Mononuclear cell (primary cell): ENCODE measurements around the gene NAP1L1. TPM values are rescaled to one million over a fixed set of nuclear protein-coding genes. Genes with fewer than 3 reads are reported as not detected.

Experiments used
- H3K27me3 ChIP-seq: 2 replicates; pipeline ENCODE4 v1.6.0; 2011; ENCODE audit warnings: low read length, control low read depth; ENCODE audit not compliant: insufficient read depth
- H3K4me1 ChIP-seq: 2 replicates; pipeline ENCODE4 v1.5.1; 2011; ENCODE audit warnings: mild to moderate bottlenecking, low read length, control low read depth; ENCODE audit not compliant: insufficient read depth
- H3K4me3 ChIP-seq: 2 replicates; pipeline ENCODE4 v1.5.1; 2011; ENCODE audit warnings: mild to moderate bottlenecking, low read length, moderate library complexity
- H3K9me3 ChIP-seq: 2 replicates; pipeline ENCODE4 v1.5.1; 2011; ENCODE audit warnings: low read depth, mild to moderate bottlenecking, control low read depth, low read length
- total RNA-seq: library from RNA; depleted of rRNA; stranded (reverse); fragments of >200 nt; gene quantifications from one replicate; pipeline ENCODE4 v1.2.3, GENCODE V29; 2012

Gene NAP1L1
- total RNA-seq, 1 donor = 401 TPM

DNA sequence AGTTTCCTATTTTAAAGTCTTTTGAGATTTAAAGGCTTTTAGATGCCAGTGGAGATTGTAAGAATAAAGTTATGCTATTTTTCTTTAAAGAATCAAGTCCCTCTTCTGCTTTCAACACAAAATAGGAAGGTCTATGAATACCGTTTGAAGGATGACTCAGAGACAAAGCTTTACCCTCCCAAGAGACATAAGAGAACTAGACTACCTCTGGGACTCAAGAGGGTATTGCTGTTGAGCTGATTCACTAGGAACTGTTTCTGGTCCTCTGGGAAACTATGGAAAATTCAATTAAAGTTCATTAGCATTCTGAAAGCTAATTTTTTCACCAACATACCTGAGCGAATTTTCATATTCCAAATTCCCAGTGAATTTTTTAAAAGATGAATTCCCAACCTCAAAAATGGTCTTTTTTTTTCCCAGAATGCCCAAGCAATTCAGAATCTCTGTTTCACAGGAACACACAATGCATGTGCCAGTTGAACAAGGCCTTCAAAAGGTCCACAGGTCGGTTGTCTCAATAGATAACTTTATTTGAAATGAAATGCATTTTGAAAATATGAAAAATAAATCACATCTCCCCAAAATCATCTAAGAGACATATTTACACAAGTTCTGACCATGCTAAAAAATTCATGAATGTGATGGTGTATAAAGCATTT lies 59.4 kb downstream of the NAP1L1 start:
- Histone ChIP-seq H3K4me1 (peaks cover 21% of the 10 kb centered on the region), H3K27me3 (peaks cover 32% of the 10 kb centered on the region), H3K4me3 (no peak overlapping the region), H3K9me3 (no peaks in the 10 kb centered on the region)

DNA sequence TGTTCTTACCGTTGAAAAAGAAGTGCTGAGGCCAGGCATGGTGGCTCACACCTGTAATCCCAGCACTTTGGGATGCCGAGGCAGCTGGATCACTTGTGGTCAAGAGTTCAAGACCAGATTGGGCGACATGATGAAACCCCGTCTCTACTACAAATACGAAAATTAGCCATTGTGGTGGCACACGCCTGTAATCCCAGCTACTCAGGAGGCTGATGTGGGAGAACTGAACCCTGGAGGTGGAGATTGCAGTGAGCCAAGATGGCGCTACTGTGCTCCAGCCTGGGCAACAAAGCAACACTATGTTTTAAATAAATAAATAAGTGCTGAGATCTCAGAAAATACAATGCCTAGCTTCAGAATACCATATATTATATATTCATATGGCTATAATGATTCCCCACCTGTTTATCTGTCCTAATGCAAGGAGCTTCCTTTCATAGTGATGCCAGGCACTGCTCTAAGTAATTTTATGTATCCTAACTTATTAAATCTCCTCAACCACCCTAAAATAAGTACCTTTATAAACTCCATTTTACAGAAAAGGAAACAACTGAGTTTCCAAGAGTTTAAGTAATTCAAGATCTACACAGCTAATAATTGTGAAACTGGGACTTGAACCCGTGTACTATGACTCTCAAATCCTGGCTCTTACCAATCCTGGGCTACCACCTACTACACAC lies 60.2 kb downstream of the NAP1L1 start:
- Histone ChIP-seq H3K4me3 (no peak overlapping the region), H3K9me3 (no peaks in the 10 kb centered on the region), H3K4me1 (peaks cover 23% of the 10 kb centered on the region), H3K27me3 (peaks cover 24% of the 10 kb centered on the region)

DNA sequence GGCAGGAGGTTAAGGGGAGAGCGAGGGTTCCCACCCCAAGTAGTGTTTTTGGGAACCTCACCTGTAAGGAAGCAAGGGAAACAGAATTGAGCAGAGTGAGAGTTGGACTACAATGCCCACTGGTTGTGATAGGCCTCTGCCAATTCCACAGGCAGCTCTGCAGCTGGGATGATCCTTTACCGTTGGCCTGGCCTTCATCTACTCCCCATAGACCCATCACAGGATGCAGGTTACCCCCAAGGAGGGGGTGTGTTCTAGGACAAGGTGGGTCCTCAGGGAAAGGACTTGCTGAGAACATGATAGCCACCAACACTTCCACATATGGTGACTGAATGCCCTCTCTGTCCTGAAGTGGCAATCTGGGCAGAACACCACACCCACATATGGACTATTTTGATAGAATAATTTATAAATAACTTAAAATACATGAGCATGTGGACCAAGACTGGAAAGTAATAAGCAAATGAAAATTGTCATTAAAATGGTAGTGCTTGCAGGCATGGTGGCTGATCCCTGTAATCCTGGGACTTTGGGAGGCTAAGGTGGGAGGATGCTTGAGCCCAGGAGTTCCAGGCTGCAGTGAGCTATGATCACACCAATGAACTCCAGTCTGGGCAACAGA lies 61.3 kb downstream of the NAP1L1 start:
- peaks cover 13% of the 10 kb centered on the region for H3K27me3 ChIP-seq
- H3K4me3 ChIP-seq = no peak overlapping the region
- peaks cover 24% of the 10 kb centered on the region for H3K4me1 ChIP-seq
- no peaks in the 10 kb centered on the region for H3K9me3 ChIP-seq

DNA sequence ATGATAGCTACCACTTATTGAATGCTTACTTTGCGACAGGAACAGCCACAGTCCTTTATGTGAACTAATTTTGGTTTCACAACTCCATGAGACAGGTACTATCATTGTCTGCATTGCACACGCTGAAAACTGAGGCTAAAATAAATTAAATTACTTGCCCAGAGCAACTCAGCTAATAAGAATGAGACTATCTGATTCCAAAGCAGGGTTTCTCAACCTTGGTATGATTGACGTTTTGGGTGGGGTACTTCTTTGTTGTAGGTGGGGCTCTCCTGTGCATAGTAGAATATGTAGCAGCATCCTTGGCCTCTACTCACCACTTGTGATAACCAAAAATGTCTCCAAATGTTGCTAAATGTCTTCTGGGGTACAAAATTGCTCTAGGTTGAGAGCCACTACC lies 62.0 kb downstream of the NAP1L1 start:
- H3K4me3 ChIP-seq = no peak overlapping the region
- H3K9me3 ChIP-seq = no peaks in the 10 kb centered on the region
- peaks cover 24% of the 10 kb centered on the region for H3K4me1 ChIP-seq
- peaks cover 7% of the 10 kb centered on the region for H3K27me3 ChIP-seq

DNA sequence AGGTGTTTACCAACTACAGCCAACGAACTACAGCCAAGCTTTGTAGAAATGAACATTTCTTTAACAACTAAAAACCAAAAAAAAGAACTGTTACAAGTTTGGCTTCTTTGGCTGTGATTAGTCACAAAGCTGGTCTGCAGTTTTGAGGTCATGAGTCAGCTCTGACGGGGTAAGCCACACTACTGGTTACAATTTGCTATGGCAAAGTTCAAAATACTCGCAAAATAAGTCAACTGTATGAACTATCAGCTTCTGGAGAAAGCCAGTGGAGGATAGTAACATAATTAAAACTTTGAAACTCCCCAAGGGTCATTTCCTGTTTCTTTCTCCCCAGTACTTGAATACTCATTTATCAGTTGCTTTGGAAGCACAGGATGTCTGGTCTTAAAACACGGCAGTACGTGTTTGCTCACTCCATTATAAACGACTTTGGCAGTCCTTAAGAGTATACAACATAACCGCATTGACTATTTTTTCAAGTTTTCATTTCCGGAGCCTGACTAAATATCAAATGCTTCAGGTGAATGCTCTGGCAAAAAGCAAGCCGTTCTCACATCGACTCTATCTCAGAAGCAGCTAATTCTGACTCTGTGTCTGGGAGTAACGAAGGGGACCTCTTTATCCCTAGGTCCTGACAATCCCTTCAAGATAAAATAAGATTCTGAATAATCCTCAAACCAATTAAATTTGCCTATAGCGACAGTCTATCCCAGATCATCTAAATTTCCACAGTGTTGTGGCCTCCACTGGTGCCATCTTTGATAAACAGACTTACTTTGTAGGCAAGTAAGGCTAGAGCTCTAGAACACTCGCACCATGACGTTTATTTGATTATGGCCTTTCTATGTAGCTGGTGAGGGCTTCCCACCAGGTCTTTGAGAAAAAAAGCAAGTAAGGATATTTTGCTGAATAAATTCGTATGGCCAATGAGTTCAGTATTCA lies 63.5 kb downstream of the NAP1L1 start:
- no peaks in the 10 kb centered on the region for H3K27me3 ChIP-seq
- H3K9me3 ChIP-seq = no peaks in the 10 kb centered on the region
- no peak overlapping the region for H3K4me3 ChIP-seq
- peaks cover 24% of the 10 kb centered on the region for H3K4me1 ChIP-seq

DNA sequence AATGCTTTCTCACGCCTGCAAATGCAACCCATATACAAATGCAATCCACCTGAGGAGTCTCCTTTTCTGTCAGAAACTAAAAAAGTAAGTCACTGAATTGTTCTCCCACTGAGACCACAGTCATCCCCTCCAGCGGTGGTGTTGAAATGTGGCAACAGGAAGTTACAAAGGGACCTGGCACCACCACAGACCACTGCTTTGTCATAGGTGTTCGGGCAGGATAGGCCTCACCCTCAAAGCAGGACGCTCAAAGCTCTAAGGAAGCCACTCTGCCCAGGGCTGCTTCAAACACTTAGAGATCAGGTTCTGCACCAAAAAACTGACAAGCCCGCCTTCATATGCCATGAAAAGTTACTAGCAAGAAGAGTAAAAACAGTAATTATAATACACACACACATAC lies 64.2 kb downstream of the NAP1L1 start:
- Histone ChIP-seq H3K27me3 (no peaks in the 10 kb centered on the region), H3K4me3 (no peak overlapping the region), H3K9me3 (no peaks in the 10 kb centered on the region), H3K4me1 (peaks cover 24% of the 10 kb centered on the region)

DNA sequence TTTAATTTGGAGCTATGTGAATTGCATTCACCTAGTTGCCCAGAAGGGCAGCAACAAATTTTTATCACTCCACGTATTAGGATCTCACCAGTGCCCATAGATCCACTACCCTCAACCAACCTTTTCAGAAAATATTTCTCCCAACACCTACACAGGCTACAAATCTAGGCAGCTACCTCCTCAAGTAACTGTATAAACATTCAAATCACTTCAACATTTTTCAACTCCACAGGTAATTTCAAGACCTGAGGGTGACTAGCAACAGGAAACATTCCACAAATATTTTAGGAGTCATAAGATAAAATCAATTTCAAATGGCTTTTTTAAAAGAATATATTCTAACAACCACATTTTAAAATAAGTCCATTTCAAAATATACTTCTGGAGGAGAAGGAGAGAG lies 65.8 kb downstream of the NAP1L1 start:
- Histone ChIP-seq H3K4me1 (peaks cover 24% of the 10 kb centered on the region), H3K27me3 (no peaks in the 10 kb centered on the region), H3K4me3 (no peak overlapping the region), H3K9me3 (no peaks in the 10 kb centered on the region)

DNA sequence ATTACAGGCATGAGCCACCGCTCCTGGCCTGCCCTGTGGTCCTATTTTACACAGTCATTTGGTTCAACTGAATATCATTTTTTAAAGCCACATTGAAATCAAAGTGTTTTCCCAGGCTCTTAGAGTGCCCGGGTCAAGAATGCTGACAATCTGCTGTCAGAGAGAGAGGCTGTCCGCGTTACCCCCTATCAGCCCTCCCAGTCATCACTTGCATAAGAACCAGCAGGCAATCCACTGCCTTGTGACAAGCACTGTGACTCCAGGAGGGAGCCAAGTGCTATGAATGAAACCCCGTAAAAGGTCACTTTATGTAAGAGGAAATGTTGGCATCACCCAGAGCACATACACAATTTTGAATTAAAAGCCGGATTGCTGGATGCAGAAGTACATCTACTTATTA lies 66.4 kb downstream of the NAP1L1 start:
- no peak overlapping the region for H3K4me3 ChIP-seq
- no peaks in the 10 kb centered on the region for H3K9me3 ChIP-seq
- no peaks in the 10 kb centered on the region for H3K27me3 ChIP-seq
- peaks cover 24% of the 10 kb centered on the region for H3K4me1 ChIP-seq

DNA sequence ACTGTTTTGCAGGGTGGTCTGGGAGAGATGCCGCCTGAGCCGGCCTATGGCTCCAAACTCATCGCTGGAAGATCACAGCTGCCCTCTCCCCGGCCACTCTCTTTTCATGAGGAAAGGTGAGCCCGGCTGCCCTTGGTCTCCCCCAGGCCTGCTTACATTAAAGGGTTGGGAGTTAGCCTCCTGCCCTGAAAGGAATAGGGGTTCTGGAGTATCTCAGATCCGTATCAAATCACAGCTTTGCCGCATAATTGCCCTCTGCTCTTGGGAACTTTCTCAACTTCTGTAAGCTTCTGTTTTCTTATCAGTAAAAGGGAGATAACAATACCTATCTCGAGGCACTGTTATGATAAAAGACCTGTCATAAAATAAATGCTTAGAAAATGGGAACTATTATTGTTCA lies 70.5 kb downstream of the NAP1L1 start:
- Histone ChIP-seq H3K9me3 (no peaks in the 10 kb centered on the region), H3K4me1 (no peaks in the 10 kb centered on the region), H3K27me3 (no peaks in the 10 kb centered on the region), H3K4me3 (no peak overlapping the region)

DNA sequence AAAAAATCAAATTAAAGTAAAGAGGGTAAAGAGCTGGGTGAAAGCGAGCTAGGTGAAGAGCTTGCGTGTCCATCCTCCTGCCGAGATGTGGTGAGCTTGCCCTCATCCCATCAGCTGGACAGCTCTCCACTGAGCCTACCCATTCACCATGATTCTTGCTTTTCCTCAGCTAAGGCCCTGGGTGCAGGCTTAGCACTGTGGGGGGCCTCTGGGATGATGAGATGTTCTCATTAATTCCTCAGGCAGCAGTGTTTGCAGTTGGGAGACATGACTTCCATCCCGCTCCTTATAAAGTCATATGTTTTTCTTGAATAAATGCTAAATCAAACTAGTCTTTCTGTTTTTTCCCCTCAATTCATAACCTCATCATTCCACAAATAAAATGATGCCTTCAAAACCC lies 70.9 kb downstream of the NAP1L1 start:
- Histone ChIP-seq H3K4me1 (no peaks in the 10 kb centered on the region), H3K9me3 (no peaks in the 10 kb centered on the region), H3K4me3 (no peak overlapping the region), H3K27me3 (no peaks in the 10 kb centered on the region)

DNA sequence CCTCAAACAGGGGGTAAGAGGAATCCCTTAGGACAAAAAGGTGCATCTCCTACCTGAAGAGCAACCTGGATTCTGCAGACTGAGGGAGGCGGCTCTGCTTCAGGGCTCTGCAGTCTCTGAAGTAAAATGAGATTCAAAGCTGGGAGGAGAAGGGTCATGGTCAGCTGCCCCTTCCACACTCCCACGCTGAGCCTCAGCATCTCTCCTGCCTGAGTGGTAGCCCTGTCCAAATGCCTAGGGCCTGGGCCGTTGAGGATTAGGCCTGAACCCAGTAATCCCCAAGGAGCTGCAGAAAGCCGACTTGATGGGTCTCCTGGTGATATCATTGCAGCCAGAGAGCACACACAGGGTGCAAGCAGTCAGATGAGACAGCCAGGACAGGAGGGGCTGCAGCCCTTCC lies 71.8 kb downstream of the NAP1L1 start:
- Histone ChIP-seq H3K27me3 (no peaks in the 10 kb centered on the region), H3K4me3 (no peak overlapping the region), H3K9me3 (no peaks in the 10 kb centered on the region), H3K4me1 (no peaks in the 10 kb centered on the region)

DNA sequence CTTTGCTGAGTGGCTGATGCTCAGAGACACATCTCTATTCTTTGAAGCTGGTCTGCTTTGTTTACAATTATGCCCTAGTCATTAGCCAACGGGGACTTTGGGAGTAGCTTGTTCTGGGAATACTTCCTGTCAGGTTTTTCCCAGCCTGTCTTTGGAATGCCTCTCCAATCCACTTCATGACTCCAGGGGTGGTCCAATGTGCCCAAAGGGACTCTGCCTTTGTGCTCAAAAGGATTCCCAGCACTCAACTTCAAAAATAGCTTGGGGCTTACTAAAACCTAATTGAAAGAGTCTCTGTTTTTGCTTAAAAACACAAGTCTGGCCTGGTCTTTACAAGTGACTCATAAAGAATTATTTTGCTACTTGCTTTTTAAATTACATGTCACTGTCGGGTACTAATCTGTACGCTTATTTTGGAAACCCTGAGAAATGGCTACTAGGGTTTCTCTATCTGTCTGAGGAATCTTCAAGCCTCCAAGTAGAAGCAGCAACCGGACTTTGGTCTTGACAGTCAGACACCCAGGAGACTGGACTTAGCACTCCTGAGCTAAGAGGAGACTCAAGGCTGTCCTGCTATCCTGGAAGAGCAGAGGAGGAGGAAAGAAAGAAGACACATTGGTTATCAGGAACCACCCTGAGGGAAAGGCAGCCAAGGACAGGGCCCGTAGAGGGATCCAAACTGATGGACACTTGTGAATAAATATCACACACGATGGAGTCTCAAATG lies 73.6 kb downstream of the NAP1L1 start:
- Histone ChIP-seq H3K27me3 (no peaks in the 10 kb centered on the region), H3K4me3 (no peak overlapping the region), H3K9me3 (no peaks in the 10 kb centered on the region), H3K4me1 (no peaks in the 10 kb centered on the region)

DNA sequence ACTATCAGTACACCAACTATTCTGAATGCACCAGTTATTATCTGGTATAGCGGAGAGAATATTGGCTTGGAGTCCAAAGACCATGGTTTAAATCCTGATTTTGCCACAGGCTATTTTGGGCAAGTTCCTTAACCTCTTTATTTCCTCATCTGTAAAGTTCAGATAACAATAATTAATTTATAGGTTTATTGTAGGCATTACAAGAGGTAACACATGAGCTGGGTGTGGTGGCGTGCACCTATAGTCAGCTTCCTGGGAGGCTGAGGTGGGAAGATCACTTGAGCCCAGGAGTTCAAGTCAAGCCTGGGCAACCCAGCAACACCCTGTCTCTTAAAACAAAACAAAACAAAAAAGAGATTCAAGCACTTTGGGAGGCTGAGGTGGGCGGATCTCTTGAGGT lies 76.1 kb downstream of the NAP1L1 start:
- Histone ChIP-seq H3K9me3 (no peaks in the 10 kb centered on the region), H3K4me1 (no peaks in the 10 kb centered on the region), H3K4me3 (no peak overlapping the region), H3K27me3 (no peaks in the 10 kb centered on the region)

DNA sequence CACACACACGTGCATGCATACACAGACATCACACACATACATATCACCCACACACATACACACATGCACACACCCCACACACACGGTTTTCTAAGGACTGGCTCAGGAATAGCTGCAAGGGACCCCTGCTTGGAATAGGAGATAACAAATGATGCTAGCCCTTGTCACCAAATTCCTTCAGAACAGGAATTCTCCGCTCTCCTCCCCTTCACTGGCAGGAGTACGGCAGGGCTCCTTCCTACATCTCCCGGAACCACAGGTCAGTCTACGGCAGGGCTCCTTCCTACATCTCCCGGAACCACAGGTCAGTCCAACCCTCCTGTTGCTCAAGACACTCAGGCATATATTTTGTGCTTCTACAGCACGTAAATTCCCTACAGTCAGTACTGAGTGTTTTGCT lies 76.8 kb downstream of the NAP1L1 start:
- Histone ChIP-seq H3K27me3 (no peaks in the 10 kb centered on the region), H3K4me3 (no peak overlapping the region), H3K9me3 (no peaks in the 10 kb centered on the region), H3K4me1 (no peaks in the 10 kb centered on the region)
